Measurements from ENCODE around the gene ATP5PD.
A peak's percentile ranks its signal among the peaks of the same experiment; 100 is the strongest.

Gene ATP5PD

DNA sequence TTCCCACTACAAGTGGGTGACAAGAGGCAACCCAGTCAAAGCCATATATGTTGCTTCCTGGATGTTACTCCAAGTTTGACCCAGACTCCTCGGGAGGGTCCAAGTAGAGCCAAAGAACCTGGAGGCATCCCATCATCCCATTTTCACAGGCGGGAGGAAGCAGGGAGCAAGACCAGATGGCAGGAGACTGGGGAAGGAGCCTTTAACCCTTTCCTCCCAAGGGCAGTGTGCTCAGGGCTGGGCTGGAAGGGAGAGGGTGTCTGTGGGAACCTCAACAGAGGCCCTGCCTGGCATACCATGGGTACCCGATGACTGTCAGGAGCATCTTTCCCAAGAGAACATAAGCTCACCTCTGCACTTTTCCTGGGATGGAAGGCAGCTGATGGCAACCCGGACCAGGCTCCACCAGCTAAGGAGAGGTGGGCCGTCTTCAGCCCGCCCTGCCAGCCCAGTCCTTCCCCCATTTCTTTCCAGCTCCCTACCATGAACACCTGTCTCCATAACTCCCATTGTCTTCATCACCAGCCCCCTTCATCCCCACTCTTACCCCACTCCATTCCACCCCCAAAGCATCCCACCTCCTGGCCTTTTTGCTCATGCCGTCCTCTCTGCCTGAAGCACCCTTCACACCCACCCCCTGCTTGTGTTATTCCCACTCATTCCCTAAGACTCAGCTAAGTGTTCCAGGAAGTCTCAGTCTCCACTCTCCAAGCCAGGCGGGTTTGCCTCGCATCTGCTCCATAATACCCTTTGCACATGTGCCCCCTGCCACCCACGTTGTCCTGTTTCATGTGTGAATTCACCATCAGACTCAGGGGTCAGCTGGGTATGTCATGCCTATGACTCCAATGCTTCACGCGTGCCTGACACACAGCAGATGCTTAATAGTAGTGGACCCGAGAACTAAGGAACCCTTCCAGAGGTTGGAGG, 35.1 kb upstream of the ATP5PD start:
- H3K4me3 ChIP-seq (ENCODE audit: low read depth, low read length) = no peak overlapping the region
- no peak for DNase-seq (ENCODE audit: low read depth)
- no peak for TF ChIP-seq CTCF (conservative IDR thresholded peaks at IDR 0.05; ENCODE audit: low read depth, low read length)

GRCh38 chr17:75079023-75079373, 32.2 kb upstream of the ATP5PD start:
- DNase-seq (ENCODE audit: low read depth) = no peak
- no peak for TF ChIP-seq CTCF (conservative IDR thresholded peaks at IDR 0.05; ENCODE audit: low read depth, low read length)
- no peak overlapping the region for H3K4me3 ChIP-seq (ENCODE audit: low read depth, low read length)

DNA sequence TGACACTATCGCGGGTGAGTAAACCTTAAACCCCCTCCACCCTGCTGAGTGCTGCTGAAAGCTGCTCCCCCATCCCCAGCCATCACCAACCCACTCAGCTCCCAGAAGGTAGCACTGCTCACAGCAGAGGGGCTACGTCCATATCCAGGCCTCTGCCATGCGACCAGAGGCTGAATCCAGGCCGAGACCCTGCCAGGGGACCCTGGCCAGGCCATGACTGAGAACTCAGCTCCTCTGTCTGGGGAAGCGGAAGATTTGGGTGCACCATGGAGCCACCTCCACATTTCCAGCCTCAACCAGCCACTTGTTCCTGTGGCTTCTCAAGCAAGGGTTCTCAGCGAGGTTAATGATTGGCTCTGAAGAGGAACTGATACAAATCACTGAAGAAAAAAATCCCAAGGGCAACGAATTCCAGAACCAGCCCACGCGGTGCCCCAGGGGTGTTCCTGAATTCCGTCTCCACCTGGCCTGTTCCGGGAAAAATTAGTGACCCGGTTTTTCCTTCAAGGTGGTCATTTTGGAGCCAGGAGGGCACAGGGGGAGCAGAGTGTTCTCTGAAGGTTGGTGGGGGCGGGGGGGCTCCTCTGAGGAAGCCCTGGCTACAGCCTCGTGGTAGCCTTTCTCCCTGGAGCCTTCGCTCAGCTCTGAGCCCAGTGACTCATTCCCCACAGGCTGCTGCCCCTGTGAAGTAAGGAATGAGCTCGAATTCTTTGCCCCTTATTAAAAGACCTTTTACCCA, 31.7 kb upstream of the ATP5PD start:
- TF ChIP-seq CTCF (conservative IDR thresholded peaks at IDR 0.05; ENCODE audit: low read depth, low read length) = no peak

GRCh38 chr17:75077496-75078283, 30.9 kb upstream of the ATP5PD start:
- H3K4me3 ChIP-seq (ENCODE audit: low read depth, low read length) = peak overlapping the region; percentile 34
- peak; percentile 2 for TF ChIP-seq CTCF (conservative IDR thresholded peaks at IDR 0.05; ENCODE audit: low read depth, low read length)
- peak; percentile 31 for DNase-seq (ENCODE audit: low read depth)

More for the DNA sequence above, 31.7 kb upstream of the ATP5PD start:
- H3K4me3 ChIP-seq (ENCODE audit: low read depth, low read length) = no peak overlapping the region
- DNase-seq (ENCODE audit: low read depth) = peak; percentile 79

GRCh38 chr17:75077072-75077495, 30.3 kb upstream of the ATP5PD start:
- TF ChIP-seq CTCF (conservative IDR thresholded peaks at IDR 0.05; ENCODE audit: low read depth, low read length) = no peak
- no peak for DNase-seq (ENCODE audit: low read depth)
- peak overlapping the region; percentile 34 for H3K4me3 ChIP-seq (ENCODE audit: low read depth, low read length)

- H3K4me3 ChIP-seq (ENCODE audit: low read depth, low read length) = no peak overlapping the region
- TF ChIP-seq CTCF (conservative IDR thresholded peaks at IDR 0.05; ENCODE audit: low read depth, low read length) = no peak
- no peak for DNase-seq (ENCODE audit: low read depth)
Observed at GRCh38 chr17:75075597-75076336, 29.0 kb upstream of the ATP5PD start.

All from choroid plexus epithelial cell (primary cell).